ENCODE results near the gene TNFRSF11A.

Gene TNFRSF11A

DNA sequence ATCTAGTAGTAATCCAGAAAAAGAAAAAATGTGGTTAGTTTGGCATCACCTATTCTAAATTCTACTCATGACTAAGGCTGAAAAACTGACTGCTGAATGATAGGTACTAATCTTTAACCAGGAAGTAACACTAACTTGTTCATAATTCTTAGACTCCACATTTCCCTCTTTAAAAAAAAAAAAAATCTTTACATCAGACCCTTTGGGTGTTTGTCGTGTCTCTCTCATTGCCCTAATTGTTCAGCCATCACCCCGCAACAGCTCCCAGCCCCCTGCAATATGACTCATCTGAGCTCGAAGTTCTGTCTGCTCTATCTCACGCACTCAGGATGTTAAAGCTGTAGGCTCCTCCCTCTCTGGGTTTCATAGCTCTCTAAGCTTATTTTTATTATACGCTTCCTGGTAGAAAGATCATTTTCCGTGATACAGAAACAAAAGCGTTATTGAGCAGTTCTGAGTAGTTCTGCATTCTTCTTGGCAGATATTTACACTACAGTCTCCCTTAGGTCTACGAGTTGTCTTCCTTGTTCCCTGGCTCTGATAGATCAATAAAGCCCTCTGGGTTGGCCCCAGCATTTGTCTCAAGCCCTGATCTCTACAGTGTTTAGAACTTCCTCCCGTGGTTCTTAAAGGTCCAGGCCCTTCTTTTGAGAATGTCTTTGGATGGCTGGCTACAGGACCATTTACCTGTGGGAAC, 95.6 kb downstream of the TNFRSF11A start:
- peak; percentile 38 to 47 for DNase-seq

GRCh38 chr18:62425465-62426190, 100.5 kb downstream of the TNFRSF11A start:
- peak; percentile 88 for DNase-seq

DNA sequence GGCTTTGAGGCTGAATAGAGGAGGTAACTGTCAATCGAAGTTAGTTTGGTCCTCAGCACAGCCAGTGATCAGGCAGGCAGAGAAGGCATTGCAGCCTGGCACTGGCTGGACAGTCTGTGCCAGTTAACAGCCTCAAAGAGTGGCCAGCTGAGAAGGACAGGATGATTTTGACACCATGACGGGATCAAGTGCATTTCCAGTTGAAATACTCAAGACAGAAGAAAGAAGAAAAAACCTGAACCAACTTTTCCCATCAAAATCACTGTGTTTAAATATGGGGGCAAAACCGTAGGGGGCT, 101.0 kb downstream of the TNFRSF11A start:
- DNase-seq: no peak

DNA sequence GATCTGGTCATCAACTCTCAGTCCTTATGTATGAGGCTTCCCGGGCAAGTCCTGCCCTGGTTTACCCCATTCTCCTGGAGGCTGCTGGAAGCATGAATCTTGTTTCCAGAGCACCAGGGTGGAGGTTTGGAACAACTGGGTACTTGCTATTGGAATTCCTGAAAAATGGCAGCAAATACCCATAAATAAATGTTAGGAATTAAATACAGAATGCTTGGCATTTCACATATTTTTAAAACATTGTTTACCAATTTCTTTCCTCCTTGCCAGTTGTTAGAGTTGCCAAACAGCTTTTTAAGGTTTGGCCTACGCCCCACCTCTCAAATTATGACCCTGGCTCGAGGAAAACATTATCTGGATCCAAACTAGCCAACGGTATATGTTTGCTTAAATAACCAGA, 107.1 kb downstream of the TNFRSF11A start:
- DNase-seq: no peak

GRCh38 chr18:62434798-62435197, 109.7 kb downstream of the TNFRSF11A start:
- DNase-seq: no peak

- no peak for DNase-seq
These were observed 110.4 kb downstream of the TNFRSF11A start for GRCh38 chr18:62435435-62436031.

- DNase-seq: no peak
These were observed 111.6 kb downstream of the TNFRSF11A start for GRCh38 chr18:62436636-62437234.

DNA sequence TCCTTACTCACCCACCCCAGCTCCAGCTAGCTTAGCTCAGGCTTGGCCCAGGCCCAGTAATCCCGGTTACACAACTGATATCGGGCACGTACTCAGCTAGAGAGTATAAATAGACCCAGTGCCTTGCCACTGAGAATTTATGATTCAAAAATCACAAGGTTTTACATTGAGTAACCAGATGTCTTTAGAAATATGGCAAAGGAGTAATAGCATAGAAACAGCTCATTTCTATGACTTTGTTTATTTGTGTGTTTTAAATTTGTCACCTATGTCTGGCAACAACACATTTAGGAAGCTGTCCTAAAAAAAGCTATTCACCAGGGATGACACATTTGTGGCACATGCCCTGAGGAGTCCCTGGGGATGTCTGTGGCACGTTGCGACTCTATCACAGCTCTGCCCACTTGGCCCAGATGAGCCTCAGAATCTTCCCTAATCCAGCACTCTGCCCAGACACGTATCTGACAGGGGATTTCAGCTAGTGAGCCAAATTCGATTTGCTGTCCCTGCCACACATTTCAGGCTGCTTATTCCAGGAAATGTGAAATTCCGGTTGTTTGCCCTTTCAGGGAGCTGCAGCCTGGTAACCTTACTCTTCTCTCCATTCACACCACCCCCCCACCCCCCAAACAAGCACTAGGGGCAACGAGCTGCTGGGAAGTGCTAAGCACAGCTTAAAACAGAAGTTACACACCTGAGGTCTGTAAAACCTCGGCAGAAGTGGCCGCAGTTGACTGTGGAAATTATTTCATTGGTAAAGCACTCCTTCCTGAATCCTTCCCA, 112.3 kb downstream of the TNFRSF11A start:
- DNase-seq: no peak

DNA sequence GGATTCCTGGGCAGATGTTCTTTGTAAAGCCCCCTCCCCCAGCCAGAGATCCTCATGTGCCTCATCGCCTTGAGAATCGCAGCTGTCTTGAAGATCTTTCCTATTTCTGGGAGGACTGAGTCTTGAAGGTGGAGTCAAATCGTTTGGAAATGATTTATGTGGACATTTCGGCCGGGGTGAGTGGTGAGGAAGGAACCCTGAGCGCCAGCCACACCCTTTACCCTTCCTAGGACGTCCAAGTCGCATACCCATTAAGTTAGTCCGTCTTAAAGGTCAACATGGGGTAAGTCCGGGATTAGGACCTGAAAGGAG, 112.9 kb downstream of the TNFRSF11A start:
- DNase-seq: no peak

DNA sequence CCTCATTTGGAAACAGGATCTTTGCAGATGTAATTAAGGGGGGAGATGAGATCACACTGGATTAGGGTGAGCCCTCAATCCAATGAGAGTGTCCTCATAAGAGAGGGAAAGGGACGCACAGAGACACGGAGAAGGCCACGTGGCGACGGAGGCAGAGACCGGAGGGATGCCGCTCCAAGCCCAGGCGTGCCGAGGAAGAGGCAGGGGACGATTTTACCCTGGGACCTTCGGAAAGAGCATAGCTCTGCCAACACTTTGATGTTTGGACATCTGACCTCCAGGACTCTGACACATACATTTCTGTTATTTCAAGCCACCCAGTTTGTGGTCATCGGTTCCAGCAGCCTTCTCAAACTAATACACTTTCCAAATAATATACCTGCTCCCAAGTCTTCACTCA, 113.3 kb downstream of the TNFRSF11A start:
- DNase-seq: no peak

- no peak for DNase-seq
These were observed 113.8 kb downstream of the TNFRSF11A start for GRCh38 chr18:62438866-62439265.
